GM23248 (cell line): ENCODE results near the gene CLK2.

Source experiments
- EZH2 ChIP-seq: fragments of 200-600 bp; sonication (generic); IDR thresholded peaks from 2 replicates; pipeline ENCODE4 v1.6.1; 2018; ENCODE audit warnings: antibody characterized with exemption, mild to moderate bottlenecking; ENCODE audit not compliant: insufficient read depth, poor library complexity, severe bottlenecking
- EZH2phosphoT487 ChIP-seq: fragments of 200-600 bp; sonication (generic); IDR thresholded peaks from 2 replicates; pipeline ENCODE4 v1.6.1; 2018; ENCODE audit warnings: antibody characterized with exemption, moderate library complexity, mild to moderate bottlenecking, low read depth; ENCODE audit not compliant: insufficient read depth

- no peak for TF ChIP-seq EZH2
- no peak for TF ChIP-seq EZH2phosphoT487
Measured at GRCh38 chr1:155263067-155263466, 10.2 kb downstream of the CLK2 start.
